Esophagus muscularis mucosa (tissue), 3 donors: ENCODE data around the gene CHD1L.

Source experiments
- POLR2A ChIP-seq: fragments of 450-650 bp; IDR thresholded peaks from one replicate; pipeline ENCODE4 v1.6.1; 2017; ENCODE audit warnings: antibody characterized with exemption, moderate library complexity, mild to moderate bottlenecking, low read depth
- TF ChIP-seq, protein P1 (sequence below), 3 experiments: fragments of 200-600 bp in 2 of 3; fragments of 450-650 bp in 1 of 3; sonication (generic) in 2 of 3; IDR thresholded peaks; one replicate each; pipeline ENCODE4 v1.5.1; 2017 to 2019; ENCODE audit warnings: antibody characterized with exemption in 3 of 3, mild to moderate bottlenecking in 2 of 3, moderate library complexity in 1 of 3

DNA sequence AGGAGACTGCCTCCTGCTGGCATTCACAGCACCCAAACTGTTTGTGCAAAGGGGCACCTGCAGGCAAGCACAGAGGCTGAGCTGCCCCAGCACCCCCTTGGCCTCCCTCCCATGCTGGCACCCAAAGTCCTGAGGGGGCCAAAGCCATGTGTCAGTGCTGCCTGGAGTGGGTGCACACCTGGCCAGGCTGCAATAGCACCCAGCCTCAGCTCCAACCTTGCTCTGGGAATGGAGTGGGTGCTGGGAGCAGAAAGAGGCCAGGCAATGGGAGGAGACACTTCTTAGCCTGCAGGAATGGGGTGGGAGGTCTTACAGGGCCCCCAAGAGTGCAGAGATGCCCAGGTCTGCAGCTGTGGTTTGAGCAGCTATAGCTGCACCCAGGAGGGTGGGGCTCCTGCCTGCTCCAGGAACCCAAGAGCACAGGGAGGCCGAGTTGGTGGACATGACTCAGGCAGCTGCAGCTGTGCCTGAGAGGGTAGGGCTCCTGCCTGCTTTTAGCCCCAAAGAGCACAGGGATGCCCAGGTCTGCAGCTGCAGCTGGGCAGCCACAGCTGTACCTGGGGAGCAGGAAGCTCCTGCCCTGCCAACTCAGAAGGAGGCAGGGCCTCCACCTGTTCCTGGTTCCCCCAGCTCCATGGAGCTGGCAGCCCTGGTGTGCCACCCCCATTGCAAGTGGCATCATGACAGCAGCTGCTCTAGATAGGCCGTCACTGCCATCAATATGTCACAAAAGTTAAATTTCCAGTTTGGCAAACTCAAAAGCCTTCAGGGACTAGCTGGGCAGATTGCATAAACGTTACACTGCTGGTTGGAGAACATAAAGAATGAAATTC is 5.3 kb upstream of the CHD1L start:
- TF ChIP-seq, protein P1, sequence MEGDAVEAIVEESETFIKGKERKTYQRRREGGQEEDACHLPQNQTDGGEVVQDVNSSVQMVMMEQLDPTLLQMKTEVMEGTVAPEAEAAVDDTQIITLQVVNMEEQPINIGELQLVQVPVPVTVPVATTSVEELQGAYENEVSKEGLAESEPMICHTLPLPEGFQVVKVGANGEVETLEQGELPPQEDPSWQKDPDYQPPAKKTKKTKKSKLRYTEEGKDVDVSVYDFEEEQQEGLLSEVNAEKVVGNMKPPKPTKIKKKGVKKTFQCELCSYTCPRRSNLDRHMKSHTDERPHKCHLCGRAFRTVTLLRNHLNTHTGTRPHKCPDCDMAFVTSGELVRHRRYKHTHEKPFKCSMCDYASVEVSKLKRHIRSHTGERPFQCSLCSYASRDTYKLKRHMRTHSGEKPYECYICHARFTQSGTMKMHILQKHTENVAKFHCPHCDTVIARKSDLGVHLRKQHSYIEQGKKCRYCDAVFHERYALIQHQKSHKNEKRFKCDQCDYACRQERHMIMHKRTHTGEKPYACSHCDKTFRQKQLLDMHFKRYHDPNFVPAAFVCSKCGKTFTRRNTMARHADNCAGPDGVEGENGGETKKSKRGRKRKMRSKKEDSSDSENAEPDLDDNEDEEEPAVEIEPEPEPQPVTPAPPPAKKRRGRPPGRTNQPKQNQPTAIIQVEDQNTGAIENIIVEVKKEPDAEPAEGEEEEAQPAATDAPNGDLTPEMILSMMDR (IDR thresholded peaks at IDR 0.05), result no peak
- no peak for TF ChIP-seq POLR2A
